Measurements from ENCODE around the gene ADGRD2.

- TF ChIP-seq CTCF (IDR thresholded peaks at IDR 0.05) (no peak), EP300 (IDR thresholded peaks at IDR 0.05) (no peak), POLR2A (IDR thresholded peaks at IDR 0.05) (no peak)
Observed at GRCh38 chr9:124441291-124441690, 9.0 kb upstream of the ADGRD2 start.
